Activated B cell treated with CpG ODN at 0.5 μM for 24 hours (primary cell): ENCODE measurements around the gene PTPRT. TPM values are rescaled to one million over a fixed set of nuclear protein-coding genes. Genes with fewer than 3 reads are reported as not detected.

Experiments
- ATAC-seq: fragments of 200-7000 bp; cut with Tn5 transposase; one replicate; pipeline ENCODE4 v1.10.0; 2021; ENCODE audit warnings: low read depth, mild to moderate bottlenecking, moderate library complexity
- CTCF ChIA-PET: fragments of 350-600 bp; sonication (Branson Sonifier 250); formaldehyde crosslinking; loops from one replicate; lab custom pipeline; 2021; ENCODE audit warnings: antibody characterized with exemption; lab: Charles Lee
- POLR2A ChIA-PET: fragments of 350-600 bp; sonication (Branson Sonifier 250); formaldehyde crosslinking; loops from one replicate; lab custom pipeline; 2021; ENCODE audit warnings: antibody characterized with exemption; lab: Charles Lee
- DNase-seq: peaks from one replicate; pipeline ENCODE4 v3.0.0; 2022
- H3K27ac Mint-ChIP-seq: one replicate; pipeline ENCODE4 v1.8.0; 2020; ENCODE audit warnings: mixed read lengths
- H3K27me3 Mint-ChIP-seq: one replicate; pipeline ENCODE4 v1.8.0; 2021; ENCODE audit warnings: mixed read lengths
- H3K36me3 Mint-ChIP-seq: one replicate; pipeline ENCODE4 v1.8.0; 2021; ENCODE audit warnings: low read depth, mixed read lengths
- H3K4me1 Mint-ChIP-seq: one replicate; pipeline ENCODE4 v1.8.0; 2021; ENCODE audit warnings: mixed read lengths
- H3K4me3 Mint-ChIP-seq: one replicate; pipeline ENCODE4 v1.8.0; 2020; ENCODE audit warnings: mild to moderate bottlenecking, mixed read lengths
- H3K9me3 Mint-ChIP-seq: one replicate; pipeline ENCODE4 v1.8.0; 2020; ENCODE audit warnings: mixed read lengths
- intact Hi-C: fragments of 100-400 bp; cut with micrococcal nuclease; formaldehyde crosslinking; loops from one replicate; pipeline ENCODE4 v1.15.1; 2024
- total RNA-seq: library from RNA; stranded (reverse); gene quantifications from 2 replicates; pipeline ENCODE4 v1.2.3, GENCODE V29; 2022
- TF ChIP-seq, protein P1 (sequence below): fragments of 200-600 bp; IDR thresholded peaks from one replicate; pipeline ENCODE4 v1.8.0; 2022; ENCODE audit warnings: antibody characterized with exemption, mild to moderate bottlenecking

PTPRT gene
- total RNA-seq, 1 donor from 2014 or later, result not detected

DNA sequence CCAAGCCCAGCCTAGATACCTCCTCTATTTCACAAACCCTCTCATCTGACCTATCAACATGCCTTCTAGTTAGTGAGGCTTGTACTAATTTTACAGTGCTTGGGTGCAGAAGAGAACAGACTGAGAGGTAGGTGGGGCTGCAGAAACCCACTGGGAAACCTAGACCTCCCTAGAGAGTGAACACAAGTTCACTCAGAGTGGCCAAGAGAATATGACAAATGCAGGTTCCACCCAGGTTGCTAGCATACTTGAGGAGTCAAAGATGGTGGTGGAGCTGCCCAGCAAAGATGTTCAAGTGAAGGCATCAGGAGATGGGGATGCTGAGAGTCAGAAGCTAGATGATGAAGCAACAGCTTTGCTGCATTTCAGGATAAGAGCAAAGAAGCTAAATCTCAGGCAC is 337.0 kb downstream of the PTPRT start:
- TF ChIP-seq, protein P1, sequence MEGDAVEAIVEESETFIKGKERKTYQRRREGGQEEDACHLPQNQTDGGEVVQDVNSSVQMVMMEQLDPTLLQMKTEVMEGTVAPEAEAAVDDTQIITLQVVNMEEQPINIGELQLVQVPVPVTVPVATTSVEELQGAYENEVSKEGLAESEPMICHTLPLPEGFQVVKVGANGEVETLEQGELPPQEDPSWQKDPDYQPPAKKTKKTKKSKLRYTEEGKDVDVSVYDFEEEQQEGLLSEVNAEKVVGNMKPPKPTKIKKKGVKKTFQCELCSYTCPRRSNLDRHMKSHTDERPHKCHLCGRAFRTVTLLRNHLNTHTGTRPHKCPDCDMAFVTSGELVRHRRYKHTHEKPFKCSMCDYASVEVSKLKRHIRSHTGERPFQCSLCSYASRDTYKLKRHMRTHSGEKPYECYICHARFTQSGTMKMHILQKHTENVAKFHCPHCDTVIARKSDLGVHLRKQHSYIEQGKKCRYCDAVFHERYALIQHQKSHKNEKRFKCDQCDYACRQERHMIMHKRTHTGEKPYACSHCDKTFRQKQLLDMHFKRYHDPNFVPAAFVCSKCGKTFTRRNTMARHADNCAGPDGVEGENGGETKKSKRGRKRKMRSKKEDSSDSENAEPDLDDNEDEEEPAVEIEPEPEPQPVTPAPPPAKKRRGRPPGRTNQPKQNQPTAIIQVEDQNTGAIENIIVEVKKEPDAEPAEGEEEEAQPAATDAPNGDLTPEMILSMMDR, result no peak
- Mint-ChIP-seq H3K27me3 (no peaks in the 10 kb centered on the region), H3K4me3 (no peak overlapping the region), H3K9me3 (no peaks in the 10 kb centered on the region), H3K27ac (no peak overlapping the region), H3K4me1 (no peaks in the 10 kb centered on the region), H3K36me3 (no peaks in the 10 kb centered on the region)
- ChIA-PET CTCF (no interaction called here), POLR2A (no interaction called here)
- ATAC-seq, result no peak
- DNase-seq, result no peak
- intact Hi-C loops, result no loop called here

DNA sequence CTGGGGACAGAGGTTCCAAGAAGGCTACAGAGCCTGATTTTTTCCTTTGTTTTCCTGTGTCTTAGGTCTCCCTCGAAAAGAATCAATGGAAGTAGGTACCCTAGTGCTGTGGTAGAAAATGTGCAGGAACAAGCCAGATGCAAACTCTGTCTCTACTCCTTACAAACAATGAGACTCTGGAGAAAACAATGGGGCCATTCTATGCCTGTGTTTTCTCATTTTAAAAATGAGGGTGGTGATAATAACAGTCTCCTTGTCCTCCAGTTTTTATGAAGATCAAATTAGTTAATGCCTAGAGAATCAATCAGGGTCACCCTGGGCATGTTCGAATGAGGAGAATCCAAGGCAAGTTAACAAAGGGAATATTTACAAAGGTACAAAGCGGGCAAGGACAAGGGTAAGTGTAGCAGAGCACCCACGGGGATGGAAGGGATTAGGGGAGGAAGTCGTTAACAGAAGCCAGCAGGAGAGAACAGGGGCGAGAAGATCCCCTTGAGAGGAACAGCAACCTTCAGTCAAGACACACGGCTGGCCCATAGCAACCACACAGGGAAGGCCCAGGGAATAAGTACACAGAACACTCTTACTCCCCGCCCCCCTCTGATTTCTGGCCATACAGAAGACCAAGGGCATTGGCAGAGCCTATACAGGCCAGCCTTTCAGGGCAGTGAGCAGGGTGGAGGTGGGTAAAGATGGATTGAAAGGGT is 342.8 kb downstream of the PTPRT start:
- H3K9me3 Mint-ChIP-seq, result peaks cover 2% of the 10 kb centered on the region
- TF ChIP-seq, protein P1, result no peak
- ChIA-PET CTCF (no interaction called here), POLR2A (no interaction called here)
- H3K36me3 Mint-ChIP-seq, result no peaks in the 10 kb centered on the region
- intact Hi-C loops, result no loop called here
- H3K27ac Mint-ChIP-seq, result no peak overlapping the region
- H3K4me3 Mint-ChIP-seq, result no peak overlapping the region
- no peaks in the 10 kb centered on the region for H3K4me1 Mint-ChIP-seq
- no peak for ATAC-seq
- DNase-seq, result no peak
- H3K27me3 Mint-ChIP-seq, result no peaks in the 10 kb centered on the region

DNA sequence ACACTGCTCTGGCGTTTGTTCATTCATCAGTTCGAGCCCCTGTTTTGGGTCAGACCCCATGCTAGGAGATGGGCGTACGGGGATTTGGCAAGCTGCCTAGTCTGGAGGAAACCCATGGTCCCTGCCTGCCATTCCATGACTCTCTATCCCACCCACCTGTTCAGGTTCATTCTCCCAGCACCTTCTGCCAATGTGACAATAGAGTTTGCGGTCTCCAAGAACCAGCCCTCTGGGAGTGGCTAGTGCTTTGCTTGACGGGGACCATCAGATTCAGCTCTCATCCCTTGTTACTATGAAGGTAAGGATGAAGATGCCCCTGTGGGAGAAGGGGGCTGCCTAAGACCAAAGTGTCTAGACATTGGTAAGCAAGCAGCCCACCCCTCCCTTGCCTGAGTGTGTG is 345.0 kb downstream of the PTPRT start:
- no peak overlapping the region for H3K4me3 Mint-ChIP-seq
- H3K27ac Mint-ChIP-seq, result no peak overlapping the region

DNA sequence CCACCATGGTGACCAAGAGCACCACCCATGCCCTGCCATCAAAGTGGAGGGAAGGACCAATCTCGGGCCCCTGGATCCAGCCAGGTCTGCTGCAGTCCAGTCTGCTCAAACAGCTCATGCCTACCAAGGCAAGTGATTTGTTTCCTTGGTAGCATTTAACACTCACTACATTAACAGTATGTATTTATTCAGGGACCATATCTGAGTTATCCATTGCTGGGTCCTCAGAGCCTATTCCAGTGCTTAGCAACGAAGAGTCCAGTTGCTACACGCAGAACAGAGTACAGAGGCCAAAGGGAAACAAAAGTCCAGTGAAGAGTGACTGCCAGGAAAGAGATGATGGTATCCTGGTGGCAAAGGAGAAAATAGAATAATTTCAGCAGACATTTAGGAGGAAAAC is 352.2 kb downstream of the PTPRT start:
- Mint-ChIP-seq H3K9me3 (no peaks in the 10 kb centered on the region), H3K4me3 (no peak overlapping the region), H3K27ac (no peak overlapping the region), H3K4me1 (no peaks in the 10 kb centered on the region), H3K36me3 (no peaks in the 10 kb centered on the region), H3K27me3 (no peaks in the 10 kb centered on the region)
- TF ChIP-seq, protein P1, result no peak
- intact Hi-C loops, result no loop called here
- DNase-seq (no peak), ATAC-seq (no peak)
- ChIA-PET POLR2A (no interaction called here), CTCF (no interaction called here)

More for the DNA sequence above, 345.0 kb downstream of the PTPRT start:
- peaks cover 2% of the 10 kb centered on the region for H3K9me3 Mint-ChIP-seq
- intact Hi-C loops, result no loop called here
- H3K36me3 Mint-ChIP-seq, result no peaks in the 10 kb centered on the region
- no peaks in the 10 kb centered on the region for H3K4me1 Mint-ChIP-seq
- no peak for DNase-seq
- ChIA-PET POLR2A (no interaction called here), CTCF (no interaction called here)
- H3K27me3 Mint-ChIP-seq, result no peaks in the 10 kb centered on the region
- TF ChIP-seq, protein P1, result no peak
- ATAC-seq, result no peak

DNA sequence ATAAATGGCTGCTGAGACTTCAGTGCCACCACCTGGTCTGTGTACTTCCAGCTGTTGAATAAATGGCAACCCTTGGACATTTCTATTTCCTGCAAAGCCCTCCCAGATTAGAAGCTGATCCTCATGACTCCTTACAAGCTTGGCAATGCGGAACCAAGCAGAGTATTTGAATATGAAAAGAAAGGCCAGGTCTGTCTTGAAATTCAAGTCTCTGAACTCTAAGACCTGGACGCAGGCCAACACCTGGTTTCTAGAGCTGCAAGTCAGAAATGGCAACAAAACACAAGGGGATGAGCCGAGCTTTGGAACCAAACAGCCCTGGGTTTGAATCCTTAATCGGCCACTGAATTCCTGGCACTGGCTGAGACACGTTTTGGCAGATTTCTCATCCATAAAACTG is 353.4 kb downstream of the PTPRT start:
- H3K27ac Mint-ChIP-seq, result no peak overlapping the region
- ChIA-PET POLR2A (no interaction called here), CTCF (no interaction called here)
- TF ChIP-seq, protein P1, result no peak
- H3K36me3 Mint-ChIP-seq, result no peaks in the 10 kb centered on the region
- intact Hi-C loops, result no loop called here
- no peak overlapping the region for H3K4me3 Mint-ChIP-seq
- H3K9me3 Mint-ChIP-seq, result peaks cover 2% of the 10 kb centered on the region
- H3K27me3 Mint-ChIP-seq, result no peaks in the 10 kb centered on the region
- ATAC-seq (no peak), DNase-seq (no peak)
- H3K4me1 Mint-ChIP-seq, result no peaks in the 10 kb centered on the region
